Measurements from ENCODE around the gene SLC16A9. TPM values are rescaled to one million over a fixed set of nuclear protein-coding genes. Genes with fewer than 3 reads are reported as not detected.

The SLC16A9 gene
- total and polyA plus RNA-seq, 12 donors = 129 to 382 (median 189) TPM

GRCh38 chr10:59654007-59654406 is 55.6 kb downstream of the SLC16A9 start:
- Histone ChIP-seq H3K4me3 (no peak overlapping the region), H3K4me1 (replicated peaks in 1 of 2) (peaks cover 15 to 33% of the 10 kb centered on the region in 2 donors), H3K27ac (peak overlapping the region in 2 of 5 donors; percentile 31 to 77), H3K9me3 (replicated peaks in 1 of 3) (no peaks in the 10 kb centered on the region), H3K36me3 (replicated peaks in 1 of 2) (peaks cover 0 to 3% of the 10 kb centered on the region in 2 donors), H3K27me3 (no peaks in the 10 kb centered on the region)
- WGBS, 4 donors = 42 to 54% (median 49%) methylated on average over 4 of the region's 4 CpGs
- TF ChIP-seq, protein P1, sequence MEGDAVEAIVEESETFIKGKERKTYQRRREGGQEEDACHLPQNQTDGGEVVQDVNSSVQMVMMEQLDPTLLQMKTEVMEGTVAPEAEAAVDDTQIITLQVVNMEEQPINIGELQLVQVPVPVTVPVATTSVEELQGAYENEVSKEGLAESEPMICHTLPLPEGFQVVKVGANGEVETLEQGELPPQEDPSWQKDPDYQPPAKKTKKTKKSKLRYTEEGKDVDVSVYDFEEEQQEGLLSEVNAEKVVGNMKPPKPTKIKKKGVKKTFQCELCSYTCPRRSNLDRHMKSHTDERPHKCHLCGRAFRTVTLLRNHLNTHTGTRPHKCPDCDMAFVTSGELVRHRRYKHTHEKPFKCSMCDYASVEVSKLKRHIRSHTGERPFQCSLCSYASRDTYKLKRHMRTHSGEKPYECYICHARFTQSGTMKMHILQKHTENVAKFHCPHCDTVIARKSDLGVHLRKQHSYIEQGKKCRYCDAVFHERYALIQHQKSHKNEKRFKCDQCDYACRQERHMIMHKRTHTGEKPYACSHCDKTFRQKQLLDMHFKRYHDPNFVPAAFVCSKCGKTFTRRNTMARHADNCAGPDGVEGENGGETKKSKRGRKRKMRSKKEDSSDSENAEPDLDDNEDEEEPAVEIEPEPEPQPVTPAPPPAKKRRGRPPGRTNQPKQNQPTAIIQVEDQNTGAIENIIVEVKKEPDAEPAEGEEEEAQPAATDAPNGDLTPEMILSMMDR (IDR thresholded peaks at IDR 0.05) = no peak
- TF ChIP-seq POLR2A (IDR thresholded peaks at IDR 0.05) = no peak
- intact Hi-C loops (cut with DNase I) = no loop called here
- DNase-seq = no peak

GRCh38 chr10:59651902-59652301 is 57.7 kb downstream of the SLC16A9 start:
- intact Hi-C loops (cut with DNase I) = no loop called here
- peaks cover 0 to 3% of the 10 kb centered on the region in 2 donors for H3K36me3 ChIP-seq (replicated peaks in 1 of 2)
- WGBS, 4 donors = 78 to 95% (median 88%) methylated on average over 3 of the region's 3 CpGs
- no peak for DNase-seq
- H3K4me3 ChIP-seq = no peak overlapping the region
- H3K4me1 ChIP-seq (replicated peaks in 1 of 2) = peaks cover 11 to 42% of the 10 kb centered on the region in 2 donors
- no peaks in the 10 kb centered on the region for H3K9me3 ChIP-seq (replicated peaks in 1 of 3)
- no peak overlapping the region for H3K27ac ChIP-seq
- H3K27me3 ChIP-seq = no peaks in the 10 kb centered on the region
- TF ChIP-seq POLR2A (IDR thresholded peaks at IDR 0.05) = no peak
- TF ChIP-seq, protein P1 (IDR thresholded peaks at IDR 0.05) = no peak

GRCh38 chr10:59649606-59650346 is 59.9 kb downstream of the SLC16A9 start:
- Histone ChIP-seq H3K9me3 (replicated peaks in 1 of 3) (peaks cover 0 to 6% (median 2%) of the 10 kb centered on the region in 3 donors), H3K4me1 (replicated peaks in 1 of 2) (peaks cover 0 to 30% of the 10 kb centered on the region in 2 donors), H3K27me3 (no peaks in the 10 kb centered on the region), H3K36me3 (replicated peaks in 1 of 2) (peaks cover 0 to 3% of the 10 kb centered on the region in 2 donors), H3K27ac (no peak overlapping the region), H3K4me3 (no peak overlapping the region)
- TF ChIP-seq, protein P1 (IDR thresholded peaks at IDR 0.05) = no peak
- no peak for TF ChIP-seq POLR2A (IDR thresholded peaks at IDR 0.05)
- DNase-seq = no peak
- 84 to 90% (median 87%) methylated on average over 7 of the region's 7 CpGs for WGBS, 4 donors
- intact Hi-C loops (cut with DNase I) = no loop called here

DNA sequence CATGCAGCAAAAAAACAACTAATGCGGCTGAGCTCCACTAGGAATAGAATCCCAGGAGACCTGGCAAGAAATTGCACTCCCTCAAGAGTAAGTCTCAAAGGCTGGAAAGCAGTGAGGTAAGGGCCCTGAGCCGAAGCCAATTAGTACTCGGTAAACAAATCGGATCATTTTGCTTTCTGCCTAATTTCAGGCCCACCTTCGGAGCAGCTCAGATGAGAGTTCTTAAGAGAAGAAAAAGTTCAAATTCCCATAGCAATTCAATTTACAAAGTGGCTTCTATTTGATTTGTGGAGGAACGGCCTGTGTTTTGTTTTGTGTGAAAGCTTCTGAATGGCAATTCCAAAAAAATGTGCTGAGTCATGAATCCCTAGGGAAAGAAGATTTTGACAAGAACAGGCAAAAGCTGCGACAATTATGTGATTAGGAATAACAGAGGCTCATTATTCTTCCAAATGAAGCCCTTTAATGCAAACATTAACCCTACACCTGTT is 60.9 kb downstream of the SLC16A9 start:
- H3K4me1 ChIP-seq (replicated peaks in 1 of 2) = peaks cover 0 to 24% of the 10 kb centered on the region in 2 donors
- H3K27me3 ChIP-seq = no peaks in the 10 kb centered on the region
- peak in 5 of 7 donors; percentile 27 to 50 (median 41) for DNase-seq
- TF ChIP-seq POLR2A (IDR thresholded peaks at IDR 0.05) = no peak
- TF ChIP-seq, protein P1 (IDR thresholded peaks at IDR 0.05) = no peak
- 35 to 52% (median 42%) methylated on average over 7 of the region's 7 CpGs for WGBS, 4 donors
- H3K27ac ChIP-seq = peak overlapping the region in 4 of 5 donors; percentile 39 to 76 (median 55)
- peaks cover 0 to 16% (median 7%) of the 10 kb centered on the region in 3 donors for H3K9me3 ChIP-seq (replicated peaks in 1 of 3)
- intact Hi-C loops (cut with DNase I) = no loop called here
- H3K36me3 ChIP-seq (replicated peaks in 1 of 2) = peaks cover 0 to 3% of the 10 kb centered on the region in 2 donors
- no peak overlapping the region for H3K4me3 ChIP-seq
